Hepatocyte (in vitro differentiated cells): ENCODE measurements around the gene NARS2.

Experiments
- CTCF ChIP-seq: fragments of 200-600 bp; sonication (generic); IDR thresholded peaks from 2 replicates; pipeline ENCODE4 v1.5.1; 2016; ENCODE audit warnings: antibody characterized with exemption, mild to moderate bottlenecking; ENCODE audit not compliant: poor library complexity
- EZH2 ChIP-seq: fragments of 200-600 bp; sonication (generic); IDR thresholded peaks from 2 replicates; pipeline ENCODE4 v1.6.1; 2016; ENCODE audit warnings: antibody characterized with exemption, mild to moderate bottlenecking, borderline replicate concordance
- EZH2phosphoT487 ChIP-seq: fragments of 200-600 bp; sonication (generic); IDR thresholded peaks from one replicate; pipeline ENCODE4 v1.6.1; 2018; ENCODE audit warnings: antibody characterized with exemption, mild to moderate bottlenecking, low read depth, moderate library complexity; ENCODE audit not compliant: unreplicated experiment, severe bottlenecking

GRCh38 chr11:78391424-78391823 lies 183.2 kb downstream of the NARS2 start:
- TF ChIP-seq CTCF, result no peak
- TF ChIP-seq EZH2, result no peak
- TF ChIP-seq EZH2phosphoT487, result no peak
